A549 (cell line): Measurements from ENCODE around the gene RABGAP1L. TPM values are rescaled to one million over a fixed set of nuclear protein-coding genes. Genes with fewer than 3 reads are reported as not detected.

Experiments
- ATAC-seq, 2 experiments: fragments of 200-7000 bp in 1 of 2; fragments of >200 bp in 1 of 2; cut with Nextera tagmentation in 1 of 2; cut with Tn5 transposase in 1 of 2; 3 replicates each; pipeline versions ENCODE4 v1.8.0 to v1.9.1; 2018 to 2020; ENCODE audit warnings: mild to moderate bottlenecking in 1 of 2, moderate library complexity in 1 of 2
- CTCF ChIA-PET: fragments of 300-600 bp; sonication (Branson Sonifier 250); formaldehyde crosslinking; extraction: SDS; loops from one replicate; lab custom pipeline; 2021; ENCODE audit warnings: antibody characterized with exemption, inconsistent platforms; lab: Yijun Ruan, JAX
- POLR2A ChIA-PET: fragments of 350-600 bp; formaldehyde crosslinking; extraction: SDS; loops from one replicate; lab custom pipeline; 2021; ENCODE audit warnings: antibody characterized with exemption, inconsistent platforms; lab: Yijun Ruan, JAX
- DNase-seq, 2 experiments: peaks; one replicate each; pipeline versions ENCODE4 v3.0.0 to v3.0.0-alpha.2; 2011 to 2016; ENCODE audit warnings: low read depth in 1 of 2, low spot score in 1 of 2
- FAIRE-seq: peaks from 2 replicates; lab custom pipeline; 2011; peaks lifted over from hg19 to GRCh38; lab: Jason Lieb, UNC
- H3K27ac ChIP-seq, 2 experiments: fragments of >200 bp; sonication (Bioruptor Twin); formaldehyde crosslinking; 3 replicates each; pipeline ENCODE4 v1.5.1; 2016 to 2017
- H3K4me1 ChIP-seq: fragments of >200 bp; sonication (Bioruptor Twin); formaldehyde crosslinking; 3 replicates; pipeline ENCODE4 v1.6.1; 2016
- H3K4me2 ChIP-seq: fragments of >200 bp; sonication (Bioruptor Twin); formaldehyde crosslinking; 3 replicates; pipeline ENCODE4 v1.6.1; 2016
- H3K4me3 ChIP-seq: fragments of >200 bp; sonication (Bioruptor Twin); formaldehyde crosslinking; 3 replicates; pipeline ENCODE4 v1.5.1; 2016
- H3K9me3 ChIP-seq: fragments of >200 bp; sonication (Bioruptor Twin); formaldehyde crosslinking; 3 replicates; pipeline ENCODE4 v1.6.1; 2016
- ATOH8 ChIP-seq: fragments of 250-450 bp; sonication (Bioruptor Pico); IDR thresholded peaks from 2 replicates; pipeline ENCODE4 v1.5.0; 2020; ENCODE audit warnings: low read depth, mild to moderate bottlenecking, moderate library complexity
- E2F6 ChIP-seq: IDR thresholded peaks from 2 replicates; pipeline ENCODE4 v1.6.1; 2012; ENCODE audit warnings: low read depth, borderline replicate concordance
- EHF ChIP-seq: fragments of 250-450 bp; sonication (Bioruptor Pico); IDR thresholded peaks from 2 replicates; pipeline ENCODE4 v1.5.0; 2020; ENCODE audit warnings: mild to moderate bottlenecking
- EHMT2 ChIP-seq: fragments of 200-600 bp; sonication (generic); IDR thresholded peaks from 2 replicates; pipeline ENCODE4 v1.6.1; 2016; ENCODE audit warnings: antibody characterized with exemption, low read depth, mild to moderate bottlenecking, moderate library complexity
- EP300 ChIP-seq, 2 experiments: fragments of >200 bp; sonication (Bioruptor Twin); formaldehyde crosslinking; IDR thresholded peaks; 2 replicates in 1 of 2; 3 replicates in 1 of 2; pipeline ENCODE4 v1.6.1; 2016 to 2017
- ESRRA ChIP-seq: fragments of 150-350 bp; IDR thresholded peaks from 2 replicates; pipeline ENCODE4 v1.6.1; 2014; ENCODE audit warnings: mild to moderate bottlenecking, low read length, borderline replicate concordance
- FOXS1 ChIP-seq: fragments of 250-450 bp; sonication (Bioruptor Pico); IDR thresholded peaks from 2 replicates; pipeline ENCODE4 v1.5.0; 2020; ENCODE audit warnings: mild to moderate bottlenecking, moderate library complexity
- GATA3 ChIP-seq: IDR thresholded peaks from 2 replicates; pipeline ENCODE4 v1.6.1; 2012; ENCODE audit warnings: borderline replicate concordance
- HDAC2 ChIP-seq: fragments of 200-600 bp; sonication (generic); IDR thresholded peaks from 2 replicates; pipeline ENCODE4 v1.6.1; 2016
- HOXB13 ChIP-seq: fragments of 250-450 bp; sonication (Bioruptor Pico); IDR thresholded peaks from 2 replicates; pipeline ENCODE4 v1.5.0; 2020; ENCODE audit warnings: low read depth, mild to moderate bottlenecking, moderate library complexity
- JUNB ChIP-seq: fragments of >200 bp; sonication (Bioruptor Twin); formaldehyde crosslinking; IDR thresholded peaks from 2 replicates; pipeline ENCODE4 v1.6.1; 2016
- KDM1A ChIP-seq: fragments of 200-600 bp; sonication (generic); IDR thresholded peaks from 2 replicates; pipeline ENCODE4 v1.6.1; 2016; ENCODE audit warnings: low read depth, mild to moderate bottlenecking
- KDM5A ChIP-seq: fragments of 200-600 bp; sonication (generic); IDR thresholded peaks from 2 replicates; pipeline ENCODE4 v1.6.1; 2016; ENCODE audit warnings: antibody characterized with exemption, mild to moderate bottlenecking
- MAZ ChIP-seq: fragments of 150-350 bp; IDR thresholded peaks from 2 replicates; pipeline ENCODE4 v1.6.1; 2014; ENCODE audit warnings: antibody characterized with exemption, low read depth, low read length, borderline replicate concordance
- MYC ChIP-seq: IDR thresholded peaks from 2 replicates; pipeline ENCODE4 v1.6.1; 2012; ENCODE audit warnings: mild to moderate bottlenecking, inconsistent platforms, low read length, improper control_type of control experiment, borderline replicate concordance
- NPAS2 ChIP-seq: fragments of 250-450 bp; sonication (Bioruptor Pico); IDR thresholded peaks from 2 replicates; pipeline ENCODE4 v1.8.0; 2022; ENCODE audit warnings: mild to moderate bottlenecking, moderate library complexity, borderline replicate concordance
- NR3C1 ChIP-seq: fragments of >200 bp; sonication (Bioruptor Twin); formaldehyde crosslinking; IDR thresholded peaks from 3 replicates; pipeline ENCODE4 v1.6.1; 2017
- PHF8 ChIP-seq: fragments of 200-600 bp; sonication (generic); IDR thresholded peaks from 2 replicates; pipeline ENCODE4 v1.6.1; 2016; ENCODE audit warnings: low read depth, mild to moderate bottlenecking, antibody characterized with exemption, moderate library complexity, borderline replicate concordance
- POLR2A ChIP-seq: IDR thresholded peaks from 2 replicates; pipeline ENCODE4 v1.6.1; 2012; ENCODE audit warnings: mild to moderate bottlenecking, low read length
- RARB ChIP-seq: fragments of 250-450 bp; sonication (Bioruptor Pico); IDR thresholded peaks from 2 replicates; pipeline ENCODE4 v1.8.0; 2021; ENCODE audit warnings: mild to moderate bottlenecking, moderate library complexity
- RCOR1 ChIP-seq: fragments of 150-350 bp; IDR thresholded peaks from 2 replicates; pipeline ENCODE4 v1.6.1; 2014; ENCODE audit warnings: antibody characterized with exemption, low read length, low read depth
- REST ChIP-seq: fragments of 200-600 bp; sonication (generic); IDR thresholded peaks from 2 replicates; pipeline ENCODE4 v1.6.1; 2016; ENCODE audit warnings: antibody characterized with exemption, mild to moderate bottlenecking, moderate library complexity
- RFX5 ChIP-seq: fragments of 450-650 bp; IDR thresholded peaks from 2 replicates; pipeline ENCODE4 v1.7.1; 2014; ENCODE audit warnings: antibody characterized with exemption, mild to moderate bottlenecking, moderate library complexity
- ZC3H11A ChIP-seq: fragments of 450-650 bp; IDR thresholded peaks from 2 replicates; pipeline ENCODE4 v1.6.1; 2014; ENCODE audit warnings: antibody characterized with exemption, mild to moderate bottlenecking
- ZFP36 ChIP-seq: fragments of 450-650 bp; IDR thresholded peaks from 2 replicates; pipeline ENCODE4 v1.6.1; 2014; ENCODE audit warnings: borderline replicate concordance; ENCODE audit not compliant: partially characterized antibody
- WGBS: methylation state at CpG from one replicate; pipeline ENCODE4 v1.1.6; 2017; ENCODE audit errors: missing lambda C conversion rate; 5-methylcytosine and 5-hydroxymethylcytosine counted together
- polyA plus RNA-seq, 4 experiments: library from polyadenylated mRNA; depleted of rRNA in 3 of 4; stranded (reverse); fragments of >200 nt; fragmentation: RNase III in 1 of 4; extraction: RNeasy Plus Mini Kit Qiagen cat#74134 plus additional on column Dnase treatment in 1 of 4; gene quantifications; 2 replicates in 3 of 4; 3 replicates in 1 of 4; pipeline ENCODE4 v1.2.3, GENCODE V29; 2011 to 2017

RABGAP1L gene
- polyA plus RNA-seq, 2 of the 4 experiments (the other 2 are of a cell fraction), result 8.2 to 18.6 TPM

- H3K9me3 ChIP-seq, result peaks cover 7% of the 10 kb centered on the region; the same call in 1 of the 3 replicates
- CTCF ChIA-PET, result interaction anchor here (0.6 kb wide), 1 partner anchor 803 kb away, joined by 3 read pairs; no protein-coding TSS in a partner anchor
- WGBS, result 75% methylated on average over 2 of the region's 2 CpGs
- ATAC-seq, result no peak
- no peak for DNase-seq
- H3K27ac ChIP-seq, result no peak overlapping the region
- POLR2A ChIA-PET, result interaction anchor here (0.5 to 1.2 kb wide), 2 partner anchors 354 to 1288 kb away, joined by 3 to 5 read pairs; partner anchors contain the start of genes GAS5 and ZBTB37
- TF ChIP-seq NPAS2 (CRISPR knock-in tag), result no peak
- TF ChIP-seq POLR2A, result no peak
- TF ChIP-seq E2F6, result no peak
- no peak for TF ChIP-seq RCOR1
- TF ChIP-seq JUNB, result no peak
- TF ChIP-seq FOXS1, result no peak
- no peak for TF ChIP-seq NR3C1
- TF ChIP-seq REST, result no peak
- TF ChIP-seq KDM5A, result no peak
- TF ChIP-seq, all 56 proteins: peak for 0
- Histone ChIP-seq H3K4me1 (peaks cover 4% of the 10 kb centered on the region; the same call in 2 of the 3 replicates), H3K4me2 (no peak overlapping the region), H3K4me3 (no peak overlapping the region)
- FAIRE-seq, result no peak
Observed at GRCh38 chr1:174221681-174222080, 62.4 kb downstream of the RABGAP1L start.

GRCh38 chr1:174222166-174222949, 63.0 kb downstream of the RABGAP1L start:
- ATAC-seq, result no peak
- Histone ChIP-seq H3K27ac (no peak overlapping the region), H3K4me1 (peaks cover 4% of the 10 kb centered on the region; the same call in 2 of the 3 replicates), H3K9me3 (peaks cover 7% of the 10 kb centered on the region; the same call in 1 of the 3 replicates)
- 73% methylated on average over 4 of the region's 4 CpGs for WGBS
- DNase-seq, result no peak
- POLR2A ChIA-PET, result interaction anchor here (0.5 to 1.2 kb wide), 2 partner anchors 354 to 1289 kb away, joined by 3 to 5 read pairs; partner anchors contain the start of genes GAS5 and ZBTB37
- CTCF ChIA-PET, result interaction anchor here (1.4 kb wide), 1 partner anchor 8 kb away, joined by 5 read pairs; no protein-coding TSS in a partner anchor
- TF ChIP-seq RFX5, result no peak
- TF ChIP-seq ZFP36, result no peak
- no peak for TF ChIP-seq GATA3
- no peak for TF ChIP-seq HDAC2
- no peak for TF ChIP-seq PHF8
- TF ChIP-seq ATOH8 (CRISPR knock-in tag), result no peak
- TF ChIP-seq MYC, result no peak
- TF ChIP-seq ESRRA, result no peak
- no peak for TF ChIP-seq ZC3H11A
- no peak for TF ChIP-seq JUNB
- TF ChIP-seq EHMT2, result no peak
- no peak for TF ChIP-seq KDM1A
- no peak for TF ChIP-seq NPAS2 (CRISPR knock-in tag)
- TF ChIP-seq EHF (CRISPR knock-in tag), result no peak
- TF ChIP-seq EP300 (IDR thresholded peaks at IDR 0.05), result no peak
- TF ChIP-seq RARB (CRISPR knock-in tag), result no peak
- no peak for TF ChIP-seq MAZ
- TF ChIP-seq E2F6, result no peak
- no peak for TF ChIP-seq FOXS1
- no peak for TF ChIP-seq HOXB13 (CRISPR knock-in tag)
- TF ChIP-seq, all 56 proteins: peak for 0
- FAIRE-seq, result no peak
- Histone ChIP-seq H3K4me3 (no peak overlapping the region), H3K4me2 (no peak overlapping the region)
